IPS DF 6.9 (cell line): ENCODE measurements around the gene TRAPPC12.

Source experiments
- DNase-seq: peaks from one replicate; pipeline ENCODE4 v3.0.0-alpha.2; 2013; ENCODE audit warnings: low read depth, low spot score
- H3K27ac ChIP-seq: one replicate; pipeline ENCODE4 v1.5.1; 2013; ENCODE audit warnings: low read length, control low read depth
- H3K27me3 ChIP-seq: 2 replicates; pipeline ENCODE4 v1.6.1; 2013; ENCODE audit warnings: mild to moderate bottlenecking, low read length; ENCODE audit not compliant: control insufficient read depth, insufficient read depth
- H3K36me3 ChIP-seq: 2 replicates; pipeline ENCODE4 v1.6.1; 2013; ENCODE audit warnings: low read length; ENCODE audit not compliant: control insufficient read depth, insufficient read depth
- H3K4me1 ChIP-seq: 2 replicates; pipeline ENCODE4 v1.6.1; 2013; ENCODE audit warnings: low read length; ENCODE audit not compliant: control insufficient read depth, insufficient read depth
- H3K4me3 ChIP-seq: 2 replicates; pipeline ENCODE4 v1.5.1; 2013; ENCODE audit warnings: mild to moderate bottlenecking, low read length
- H3K9me3 ChIP-seq: 2 replicates; pipeline ENCODE4 v1.6.1; 2013; ENCODE audit warnings: low read length, inconsistent platforms; ENCODE audit not compliant: control insufficient read depth, insufficient read depth
- WGBS: extraction: QIAGEN DNeasy Blood & Tissue Kit; methylation state at CpG from one replicate; pipeline ENCODE4 v1.1.7; 2013; ENCODE audit warnings: mixed read lengths, missing lambda C conversion rate; ENCODE audit not compliant: insufficient read length, insufficient coverage; 5-methylcytosine and 5-hydroxymethylcytosine counted together

The TRAPPC12 gene

GRCh38 chr2:3466966-3467365 is 87.5 kb downstream of the TRAPPC12 start:
- H3K27ac ChIP-seq, result no peak overlapping the region
- no CpG with 5 or more reads among the region's 14 CpGs for WGBS
- H3K27me3 ChIP-seq, result no peaks in the 10 kb centered on the region
- no peaks in the 10 kb centered on the region for H3K9me3 ChIP-seq
- no peaks in the 10 kb centered on the region for H3K4me1 ChIP-seq
- no peaks in the 10 kb centered on the region; the same call in 1 of the 2 replicates for H3K36me3 ChIP-seq
- no peak for DNase-seq
- no peak overlapping the region for H3K4me3 ChIP-seq

GRCh38 chr2:3467654-3468053 is 88.2 kb downstream of the TRAPPC12 start:
- Histone ChIP-seq H3K27ac (no peak overlapping the region), H3K4me1 (no peaks in the 10 kb centered on the region), H3K9me3 (no peaks in the 10 kb centered on the region), H3K4me3 (no peak overlapping the region), H3K36me3 (no peaks in the 10 kb centered on the region; the same call in 1 of the 2 replicates), H3K27me3 (no peaks in the 10 kb centered on the region)
- no peak for DNase-seq
- no CpG with 5 or more reads among the region's 15 CpGs for WGBS

GRCh38 chr2:3468296-3468988 is 88.9 kb downstream of the TRAPPC12 start:
- Histone ChIP-seq H3K27me3 (no peaks in the 10 kb centered on the region), H3K4me1 (no peaks in the 10 kb centered on the region), H3K9me3 (no peaks in the 10 kb centered on the region), H3K36me3 (no peaks in the 10 kb centered on the region; the same call in 1 of the 2 replicates), H3K4me3 (no peak overlapping the region), H3K27ac (no peak overlapping the region)
- WGBS, result no CpG with 5 or more reads among the region's 31 CpGs
- DNase-seq, result no peak

- no peak overlapping the region for H3K27ac ChIP-seq
- no peaks in the 10 kb centered on the region; the same call in 1 of the 2 replicates for H3K36me3 ChIP-seq
- no CpG with 5 or more reads among the region's 7 CpGs for WGBS
- no peak for DNase-seq
- no peaks in the 10 kb centered on the region for H3K4me1 ChIP-seq
- no peaks in the 10 kb centered on the region for H3K27me3 ChIP-seq
- H3K4me3 ChIP-seq, result no peak overlapping the region
- no peaks in the 10 kb centered on the region for H3K9me3 ChIP-seq
Measured at GRCh38 chr2:3469486-3469885, 90.0 kb downstream of the TRAPPC12 start.

- Histone ChIP-seq H3K27me3 (no peaks in the 10 kb centered on the region), H3K4me3 (no peak overlapping the region), H3K4me1 (no peaks in the 10 kb centered on the region), H3K27ac (no peak overlapping the region), H3K36me3 (no peaks in the 10 kb centered on the region; the same call in 1 of the 2 replicates), H3K9me3 (no peaks in the 10 kb centered on the region)
- no peak for DNase-seq
- WGBS, result no CpG with 5 or more reads among the region's 17 CpGs
Measured at GRCh38 chr2:3470166-3470651, 90.7 kb downstream of the TRAPPC12 start.

- no peaks in the 10 kb centered on the region for H3K4me1 ChIP-seq
- DNase-seq, result no peak
- no peaks in the 10 kb centered on the region for H3K27me3 ChIP-seq
- no peak overlapping the region for H3K4me3 ChIP-seq
- WGBS, result no CpG with 5 or more reads among the region's 17 CpGs
- no peaks in the 10 kb centered on the region for H3K9me3 ChIP-seq
- no peaks in the 10 kb centered on the region for H3K36me3 ChIP-seq
- no peak overlapping the region for H3K27ac ChIP-seq
Measured at GRCh38 chr2:3470856-3471737, 91.6 kb downstream of the TRAPPC12 start.

GRCh38 chr2:3472296-3472695 is 92.8 kb downstream of the TRAPPC12 start:
- no peak for DNase-seq
- Histone ChIP-seq H3K4me3 (no peak overlapping the region), H3K36me3 (0 out of 2 replicates have a peak, but pooled peaks cover 3% of the 10 kb centered on the region), H3K4me1 (no peaks in the 10 kb centered on the region), H3K27ac (no peak overlapping the region), H3K27me3 (no peaks in the 10 kb centered on the region), H3K9me3 (no peaks in the 10 kb centered on the region)
- no CpG with 5 or more reads among the region's 10 CpGs for WGBS

- DNase-seq, result no peak
- no peaks in the 10 kb centered on the region for H3K27me3 ChIP-seq
- no peaks in the 10 kb centered on the region for H3K4me1 ChIP-seq
- no peak overlapping the region for H3K27ac ChIP-seq
- no peaks in the 10 kb centered on the region for H3K9me3 ChIP-seq
- H3K36me3 ChIP-seq, result 0 out of 2 replicates have a peak, but pooled peaks cover 3% of the 10 kb centered on the region
- no peak overlapping the region for H3K4me3 ChIP-seq
- WGBS, result no CpG with 5 or more reads among the region's 10 CpGs
Measured at GRCh38 chr2:3472966-3473365, 93.5 kb downstream of the TRAPPC12 start.

- WGBS, result no CpG with 5 or more reads among the region's 28 CpGs
- Histone ChIP-seq H3K4me1 (no peaks in the 10 kb centered on the region), H3K9me3 (no peaks in the 10 kb centered on the region), H3K4me3 (no peak overlapping the region), H3K36me3 (peaks cover 10% of the 10 kb centered on the region), H3K27ac (no peak overlapping the region), H3K27me3 (no peaks in the 10 kb centered on the region)
- no peak for DNase-seq
Measured at GRCh38 chr2:3475771-3476170, 96.3 kb downstream of the TRAPPC12 start.

GRCh38 chr2:3476321-3476984 is 97.0 kb downstream of the TRAPPC12 start:
- no peaks in the 10 kb centered on the region for H3K4me1 ChIP-seq
- H3K9me3 ChIP-seq, result no peaks in the 10 kb centered on the region
- no peak overlapping the region for H3K4me3 ChIP-seq
- DNase-seq, result no peak
- no CpG with 5 or more reads among the region's 14 CpGs for WGBS
- H3K27me3 ChIP-seq, result no peaks in the 10 kb centered on the region
- H3K36me3 ChIP-seq, result peaks cover 10% of the 10 kb centered on the region
- H3K27ac ChIP-seq, result no peak overlapping the region
